GM12874 (cell line): ENCODE data around the gene CD44.
A peak's percentile ranks its signal among the peaks of the same experiment; 100 is the strongest.

ENCODE experiments used
- CTCF ChIP-seq: IDR thresholded peaks from 2 replicates; pipeline ENCODE4 v1.5.1; 2011; ENCODE audit warnings: low read depth, mild to moderate bottlenecking, control low read depth, low read length, moderate library complexity; ENCODE audit not compliant: insufficient read depth

The CD44 gene

GRCh38 chr11:35237860-35238715 is 99.1 kb downstream of the CD44 start:
- peak; percentile 74 for TF ChIP-seq CTCF

DNA sequence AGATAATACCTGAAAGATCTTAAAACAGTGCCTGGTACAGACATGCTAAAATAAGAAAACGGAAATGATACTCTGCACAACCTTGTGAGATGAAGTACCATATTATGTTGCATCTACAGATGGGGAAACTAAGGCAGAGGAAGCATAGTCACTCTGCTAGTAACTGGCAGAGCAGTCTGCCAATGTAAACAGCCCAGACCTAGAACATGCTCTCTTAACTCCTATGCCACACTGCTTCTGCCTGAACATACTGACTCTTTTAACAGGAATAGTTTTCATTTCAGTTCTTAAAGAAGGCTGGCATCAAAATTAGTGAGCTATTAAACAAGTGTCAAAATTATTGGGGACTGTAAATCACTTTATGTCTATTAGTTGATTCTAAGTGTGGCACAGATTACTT is 99.9 kb downstream of the CD44 start:
- no peak for TF ChIP-seq CTCF

- TF ChIP-seq CTCF = no peak
Observed at GRCh38 chr11:35239471-35240075, 100.6 kb downstream of the CD44 start.

- TF ChIP-seq CTCF = no peak
Observed at GRCh38 chr11:35241083-35241482, 102.1 kb downstream of the CD44 start.

GRCh38 chr11:35241531-35241930 is 102.6 kb downstream of the CD44 start:
- TF ChIP-seq CTCF = no peak

DNA sequence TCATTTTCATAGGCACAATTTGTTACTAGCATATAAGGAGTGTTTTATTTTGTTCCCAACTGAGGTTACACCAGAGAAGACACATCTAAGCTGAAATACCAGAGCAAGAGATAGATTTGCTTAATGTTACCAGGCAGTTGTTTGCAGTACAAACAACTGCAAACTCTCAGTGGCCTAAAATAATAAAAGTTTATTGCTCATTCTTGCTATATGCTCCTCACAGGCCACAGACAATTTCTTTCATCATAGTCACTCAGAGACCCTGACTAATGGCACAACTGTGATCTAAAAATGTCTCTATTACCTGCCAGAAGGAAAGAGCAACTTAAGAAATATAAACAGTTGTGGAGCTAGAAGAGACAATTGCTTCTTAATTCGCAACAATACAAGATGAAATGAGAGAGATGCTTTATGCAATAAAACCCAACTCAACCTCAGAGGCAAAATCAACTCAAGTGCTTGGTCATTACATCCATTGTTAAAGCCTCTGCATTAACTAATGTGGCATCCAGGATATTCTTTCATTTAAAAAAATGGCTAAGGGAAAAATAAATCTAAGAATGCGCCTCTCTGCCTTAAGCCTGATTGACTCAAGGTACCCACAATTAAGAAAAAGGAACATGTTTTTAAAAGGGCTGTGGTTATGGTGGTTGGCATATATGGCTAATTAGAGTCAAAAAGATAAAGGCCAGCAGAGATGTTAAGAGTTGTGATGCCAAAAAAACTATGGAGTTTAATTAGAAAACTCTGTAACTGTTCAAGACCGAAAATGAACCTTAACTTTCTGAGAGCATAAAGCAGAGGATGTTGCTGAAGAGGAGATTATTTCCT is 103.7 kb downstream of the CD44 start:
- TF ChIP-seq CTCF = no peak

GRCh38 chr11:35243774-35244173 is 104.8 kb downstream of the CD44 start:
- TF ChIP-seq CTCF = no peak
